ENCODE results near the gene GGPS1.

DNA sequence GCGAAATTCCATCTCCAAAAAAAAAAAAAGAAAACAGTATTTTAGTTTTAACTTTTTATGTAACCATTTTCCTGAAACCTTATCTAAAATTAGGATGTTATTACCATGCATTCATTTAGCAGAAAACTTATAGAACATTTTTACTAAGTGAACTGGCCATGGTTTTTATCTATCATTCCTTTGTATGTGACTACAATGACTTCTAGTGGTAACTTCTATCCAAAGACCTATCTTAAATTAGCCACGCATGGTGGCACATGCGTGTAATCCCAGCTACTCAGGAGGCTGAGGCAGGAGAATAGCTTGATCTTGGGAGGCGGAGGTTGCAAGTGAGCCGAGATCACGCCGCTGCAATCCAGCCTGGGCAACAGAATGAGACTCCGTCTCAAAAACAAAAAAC, 11.4 kb downstream of the GGPS1 start:
- TF ChIP-seq, protein P1, sequence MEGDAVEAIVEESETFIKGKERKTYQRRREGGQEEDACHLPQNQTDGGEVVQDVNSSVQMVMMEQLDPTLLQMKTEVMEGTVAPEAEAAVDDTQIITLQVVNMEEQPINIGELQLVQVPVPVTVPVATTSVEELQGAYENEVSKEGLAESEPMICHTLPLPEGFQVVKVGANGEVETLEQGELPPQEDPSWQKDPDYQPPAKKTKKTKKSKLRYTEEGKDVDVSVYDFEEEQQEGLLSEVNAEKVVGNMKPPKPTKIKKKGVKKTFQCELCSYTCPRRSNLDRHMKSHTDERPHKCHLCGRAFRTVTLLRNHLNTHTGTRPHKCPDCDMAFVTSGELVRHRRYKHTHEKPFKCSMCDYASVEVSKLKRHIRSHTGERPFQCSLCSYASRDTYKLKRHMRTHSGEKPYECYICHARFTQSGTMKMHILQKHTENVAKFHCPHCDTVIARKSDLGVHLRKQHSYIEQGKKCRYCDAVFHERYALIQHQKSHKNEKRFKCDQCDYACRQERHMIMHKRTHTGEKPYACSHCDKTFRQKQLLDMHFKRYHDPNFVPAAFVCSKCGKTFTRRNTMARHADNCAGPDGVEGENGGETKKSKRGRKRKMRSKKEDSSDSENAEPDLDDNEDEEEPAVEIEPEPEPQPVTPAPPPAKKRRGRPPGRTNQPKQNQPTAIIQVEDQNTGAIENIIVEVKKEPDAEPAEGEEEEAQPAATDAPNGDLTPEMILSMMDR (IDR thresholded peaks at IDR 0.05): no peak
- TF ChIP-seq POLR2A (IDR thresholded peaks at IDR 0.05): no peak

Measured in lower leg skin (tissue), 3 donors.